GM18511 (cell line): ENCODE results near the gene CDC7.

Source experiments
- ATAC-seq: cut with Tn5 transposase; IDR thresholded peaks from one replicate; pipeline ENCODE4 v1.9.1; 2021; ENCODE audit warnings: mild to moderate bottlenecking, moderate library complexity; ENCODE audit not compliant: unreplicated experiment

Gene CDC7

GRCh38 chr1:91546876-91547275 is 46.2 kb downstream of the CDC7 start:
- ATAC-seq = no peak

- no peak for ATAC-seq
These were observed 47.9 kb downstream of the CDC7 start for GRCh38 chr1:91548376-91549040.

- ATAC-seq = no peak
These were observed 48.5 kb downstream of the CDC7 start for GRCh38 chr1:91549041-91549735.

GRCh38 chr1:91550961-91551360 is 50.3 kb downstream of the CDC7 start:
- ATAC-seq = no peak

GRCh38 chr1:91552091-91552490 is 51.4 kb downstream of the CDC7 start:
- no peak for ATAC-seq

GRCh38 chr1:91552596-91552995 is 51.9 kb downstream of the CDC7 start:
- no peak for ATAC-seq

- no peak for ATAC-seq
These were observed 52.5 kb downstream of the CDC7 start for GRCh38 chr1:91553177-91553591.

- ATAC-seq = no peak
These were observed 54.6 kb downstream of the CDC7 start for GRCh38 chr1:91555074-91555730.

GRCh38 chr1:91555821-91556531 is 55.3 kb downstream of the CDC7 start:
- no peak for ATAC-seq

- no peak for ATAC-seq
These were observed 55.9 kb downstream of the CDC7 start for GRCh38 chr1:91556556-91556955.

GRCh38 chr1:91557039-91557690 is 56.5 kb downstream of the CDC7 start:
- no peak for ATAC-seq

GRCh38 chr1:91557826-91558225 is 57.2 kb downstream of the CDC7 start:
- no peak for ATAC-seq

GRCh38 chr1:91559046-91559750 is 58.5 kb downstream of the CDC7 start:
- ATAC-seq = no peak

GRCh38 chr1:91559838-91560565 is 59.4 kb downstream of the CDC7 start:
- ATAC-seq = no peak

GRCh38 chr1:91564888-91565701 is 64.4 kb downstream of the CDC7 start:
- ATAC-seq = no peak

GRCh38 chr1:91567583-91567982 is 66.9 kb downstream of the CDC7 start:
- no peak for ATAC-seq

- ATAC-seq = no peak
These were observed 67.6 kb downstream of the CDC7 start for GRCh38 chr1:91568261-91568660.

- ATAC-seq = no peak
These were observed 68.9 kb downstream of the CDC7 start for GRCh38 chr1:91569411-91570119.
